K562 (cell line): ENCODE data around the gene CCNK. TPM values are rescaled to one million over a fixed set of nuclear protein-coding genes. Genes with fewer than 3 reads are reported as not detected.

ENCODE experiments used
- ATAC-seq: fragments of 200-7000 bp; cut with Tn5 transposase; 3 replicates; pipeline ENCODE4 v1.9.1; 2020; ENCODE audit warnings: moderate library complexity
- BruUV-seq: library from RNA; stranded (reverse); fragments of 400-500 nt; replicated peaks from 2 replicates; lab custom pipeline; 2021; lab: Mats Ljungman, UMichigan
- CTCF ChIA-PET: fragments of 300-600 bp; formaldehyde crosslinking; extraction: SDS; loops from one replicate; lab custom pipeline; 2021; ENCODE audit warnings: low intra/inter-chr PET ratio; lab: Yijun Ruan, JAX
- POLR2A ChIA-PET: fragments of 300-600, 350-650 bp; sonication (Branson Sonifier 250); formaldehyde crosslinking; extraction: SDS; loops from one replicate; lab custom pipeline; 2021; ENCODE audit warnings: antibody characterized with exemption, inconsistent platforms; lab: Yijun Ruan, JAX
- DNase-seq, 4 experiments: peaks; one replicate each; pipeline versions ENCODE4 v3.0.0 to v3.0.0-alpha.2; 2011 to 2018; ENCODE audit warnings: low spot score in 3 of 4, mixed read lengths in 3 of 4; ENCODE audit errors: extremely low read depth in 1 of 4
- FAIRE-seq: peaks from 2 replicates; lab custom pipeline; 2011; peaks lifted over from hg19 to GRCh38; lab: Jason Lieb, UNC
- H2AFZ ChIP-seq: 2 replicates; pipeline ENCODE4 v1.6.0; 2011; ENCODE audit warnings: low read depth, low read length, control low read depth, inconsistent platforms
- H3K27ac ChIP-seq: fragments of 200-600 bp; 3 replicates; pipeline ENCODE4 v1.8.0; 2011; ENCODE audit warnings: low read depth, mild to moderate bottlenecking, control low read depth, inconsistent platforms, low read length, moderate library complexity, mixed read lengths; ENCODE audit errors: extremely low read depth
- H3K27me3 ChIP-seq, 2 experiments: fragments of 300-600 bp in 1 of 2; 2 replicates in 1 of 2; 3 replicates in 1 of 2; pipeline versions ENCODE4 v1.6.0 to v1.8.0; 2011; ENCODE audit warnings: inconsistent platforms in 2 of 2, low read length in 2 of 2, mild to moderate bottlenecking in 1 of 2, mixed read lengths in 1 of 2, moderate library complexity in 1 of 2; ENCODE audit not compliant: control insufficient read depth in 2 of 2, insufficient read depth in 2 of 2
- H3K36me3 ChIP-seq: fragments of 300-600 bp; 3 replicates; pipeline ENCODE4 v1.8.0; 2011; ENCODE audit warnings: mild to moderate bottlenecking, low read length, inconsistent platforms; ENCODE audit not compliant: control insufficient read depth, insufficient read depth
- H3K4me1 ChIP-seq, 2 experiments: fragments of 200-600 bp in 1 of 2; replicated peaks in 1 of 2; 2 replicates in 1 of 2; 3 replicates in 1 of 2; pipeline versions ENCODE4 v1.5.1 to v1.8.0; 2011; ENCODE audit warnings: inconsistent platforms in 2 of 2, low read length in 2 of 2, mild to moderate bottlenecking in 1 of 2, mixed read lengths in 1 of 2, moderate library complexity in 1 of 2; ENCODE audit not compliant: control insufficient read depth in 2 of 2, insufficient read depth in 2 of 2
- H3K4me2 ChIP-seq: 2 replicates; pipeline ENCODE4 v1.6.1; 2011; ENCODE audit warnings: low read length, control low read depth, inconsistent platforms, mixed read lengths; ENCODE audit not compliant: insufficient read depth
- H3K4me3 ChIP-seq: fragments of 200-600 bp; sonication (generic), shearing (Covaris generic); 2 replicates; pipeline ENCODE4 v1.5.1; 2016; ENCODE audit warnings: control low read depth, inconsistent platforms
- H3K79me2 ChIP-seq: fragments of 200-600 bp; 3 replicates; pipeline ENCODE4 v1.8.0; 2011; ENCODE audit warnings: low read length, inconsistent platforms; ENCODE audit not compliant: control insufficient read depth, insufficient read depth
- H3K9ac ChIP-seq, 2 experiments: 2 replicates each; pipeline versions ENCODE4 v1.6.0 to v1.6.1; 2011; ENCODE audit warnings: low read depth in 2 of 2, low read length in 2 of 2, control low read depth in 1 of 2, inconsistent platforms in 1 of 2, mild to moderate bottlenecking in 1 of 2, mixed read lengths in 1 of 2; ENCODE audit not compliant: insufficient read depth in 1 of 2
- H3K9me1 ChIP-seq: one replicate; pipeline ENCODE4 v1.6.0; 2011; ENCODE audit warnings: inconsistent platforms, mild to moderate bottlenecking, low read length, moderate library complexity; ENCODE audit not compliant: control insufficient read depth, insufficient read depth
- H3K9me3 ChIP-seq: replicated peaks from 2 replicates; pipeline ENCODE4 v1.5.1; 2011; ENCODE audit warnings: low read depth, low read length, inconsistent platforms; ENCODE audit not compliant: control insufficient read depth, insufficient read depth
- H4K20me1 ChIP-seq: replicated peaks from 2 replicates; pipeline ENCODE4 v1.6.1; 2011; ENCODE audit warnings: low read length, inconsistent platforms, mixed read lengths; ENCODE audit not compliant: control insufficient read depth, insufficient read depth
- BRD9 ChIP-seq: fragments of 450-650 bp; IDR thresholded peaks from 2 replicates; pipeline ENCODE4 v1.6.1; 2018; ENCODE audit warnings: low read depth; ENCODE audit not compliant: partially characterized antibody
- CBFA2T2 ChIP-seq: fragments of 450-650 bp; conservative IDR thresholded peaks from 2 replicates; pipeline ENCODE4 v1.6.1; 2017; ENCODE audit warnings: mild to moderate bottlenecking
- CTCFL ChIP-seq: IDR thresholded peaks from 2 replicates; pipeline ENCODE4 v1.6.1; 2011; ENCODE audit warnings: borderline replicate concordance, low read depth, mild to moderate bottlenecking, moderate library complexity, low read length; ENCODE audit not compliant: insufficient read depth, poor library complexity, severe bottlenecking
- FOXP1 ChIP-seq: sonication (generic); formaldehyde crosslinking; IDR thresholded peaks from 2 replicates; pipeline ENCODE4 v1.8.0; 2022; ENCODE audit warnings: mild to moderate bottlenecking, missing genetic modification reagents
- KDM5B ChIP-seq: fragments of 200-600 bp; sonication (generic); IDR thresholded peaks from 2 replicates; pipeline ENCODE4 v1.6.1; 2012; ENCODE audit warnings: low read depth, mild to moderate bottlenecking, moderate library complexity, low read length, control low read depth, inconsistent platforms; ENCODE audit not compliant: insufficient replicate concordance
- LEF1 ChIP-seq: fragments of 450-650 bp; IDR thresholded peaks from 2 replicates; pipeline ENCODE4 v1.6.1; 2016; ENCODE audit warnings: mild to moderate bottlenecking
- MIER1 ChIP-seq: fragments of 450-650 bp; IDR thresholded peaks from 2 replicates; pipeline ENCODE4 v1.6.1; 2016; ENCODE audit warnings: antibody characterized with exemption, mild to moderate bottlenecking, low read depth
- RCOR1 ChIP-seq, 2 experiments: IDR thresholded peaks; 2 replicates each; pipeline ENCODE4 v1.6.1; 2012; ENCODE audit warnings: low read depth in 2 of 2, low read length in 2 of 2, borderline replicate concordance in 1 of 2, improper control_type of control experiment in 1 of 2
- SRSF9 ChIP-seq: fragments of 200-400 bp; formaldehyde crosslinking; IDR thresholded peaks from 2 replicates; pipeline ENCODE4 v1.6.1; 2017; ENCODE audit warnings: low read depth, low read length, borderline replicate concordance
- WGBS: fragments of 100-300 bp; shearing (Covaris generic); methylation state at CpG from one replicate; pipeline ENCODE4 v1.1.6; 2016; ENCODE audit warnings: low coverage, mixed read lengths; ENCODE audit not compliant: insufficient coverage; ENCODE audit errors: missing lambda C conversion rate; 5-methylcytosine and 5-hydroxymethylcytosine counted together
- in situ Hi-C: fragments of 300-500 bp; cut with MboI; formaldehyde crosslinking; loops from 4 replicates; pipeline ENCODE4 v1.15.0; 2018; ENCODE audit warnings: inconsistent platforms, mixed read lengths
- intact Hi-C: fragments of 100-400 bp; cut with micrococcal nuclease; formaldehyde crosslinking; loops from 2 replicates; pipeline ENCODE4 v1.14.2; 2022
- polyA plus RNA-seq, 8 experiments: library from polyadenylated mRNA; depleted of rRNA in 4 of 8; stranded (reverse) in 5 of 8; unstranded in 3 of 8; fragments of >200 nt; fragmentation: Nextera tagmentation in 2 of 8; fragmentation: Illumina TruSeq in 1 of 8; extraction: Ambion mirVana in 2 of 8; extraction: Trizol in 1 of 8; gene quantifications; 2 replicates each; pipeline versions ENCODE4 v1.2.1 to v1.2.3, GENCODE V29; 2011 to 2014; ENCODE audit warnings: inconsistent platforms in 1 of 8, missing spikeins in 1 of 8
- total RNA-seq, 7 experiments: library from RNA; depleted of rRNA in 6 of 7; stranded (reverse); fragments of >200 nt in 6 of 7; fragmentation: Illumina TruSeq in 2 of 7; extraction: Trizol in 2 of 7; gene quantifications; 2 replicates each; pipeline versions ENCODE4 v1.2.1 to v1.2.3, GENCODE V29; 2011 to 2021; ENCODE audit warnings: low replicate concordance in 1 of 7
- TF ChIP-seq, protein P1 (sequence below): fragments of 450-650 bp; formaldehyde crosslinking; IDR thresholded peaks from 2 replicates; pipeline ENCODE4 v1.4.0; 2020; ENCODE audit warnings: mild to moderate bottlenecking, moderate library complexity
- TF ChIP-seq, protein P2 (sequence below): sonication (generic); formaldehyde crosslinking; IDR thresholded peaks from 2 replicates; pipeline ENCODE4 v1.8.0; 2022; ENCODE audit warnings: mild to moderate bottlenecking, missing genetic modification reagents

CCNK gene
- total and polyA plus RNA-seq, 9 of the 15 experiments (the other 6 are each of a cell fraction or from before 2014, with no cell fraction given), result 5.8 to 84.2 (median 16.4) TPM

- POLR2A ChIA-PET, result interaction anchor here (0.6 to 1.3 kb wide), 3 partner anchors 9 to 105 kb away, joined by 3 to 5 read pairs (median 4); no protein-coding TSS in a partner anchor
- H3K9me3 ChIP-seq, result no peaks in the 10 kb centered on the region
- no peaks in the 10 kb centered on the region for H3K9me1 ChIP-seq
- no peak for FAIRE-seq
- H3K9ac ChIP-seq, result no peak overlapping the region
- H3K4me3 ChIP-seq, result no peak overlapping the region
- WGBS, result 90% methylated on average over 10 of the region's 13 CpGs
- H3K4me2 ChIP-seq, result no peak overlapping the region
- DNase-seq, result no peak
- no peak overlapping the region for H2AFZ ChIP-seq
- H3K4me1 ChIP-seq, result peaks cover 0 to 6% of the 10 kb centered on the region in 2 experiments; a peak in 2 of 5 replicates
- intact Hi-C loops, result no loop called here
- H3K27me3 ChIP-seq, result no peaks in the 10 kb centered on the region
- H3K27ac ChIP-seq, result no peak overlapping the region
- peaks cover 77% of the 10 kb centered on the region for H3K36me3 ChIP-seq
- 0 out of 2 replicates have a peak, but pooled peaks cover 7% of the 10 kb centered on the region for H4K20me1 ChIP-seq
- CTCF ChIA-PET, result no interaction called here
- no peak for ATAC-seq
- H3K79me2 ChIP-seq, result no peaks in the 10 kb centered on the region
- no TSS peak for BruUV-seq
- in situ Hi-C loops, result no loop called here
- TF ChIP-seq, protein P1, sequence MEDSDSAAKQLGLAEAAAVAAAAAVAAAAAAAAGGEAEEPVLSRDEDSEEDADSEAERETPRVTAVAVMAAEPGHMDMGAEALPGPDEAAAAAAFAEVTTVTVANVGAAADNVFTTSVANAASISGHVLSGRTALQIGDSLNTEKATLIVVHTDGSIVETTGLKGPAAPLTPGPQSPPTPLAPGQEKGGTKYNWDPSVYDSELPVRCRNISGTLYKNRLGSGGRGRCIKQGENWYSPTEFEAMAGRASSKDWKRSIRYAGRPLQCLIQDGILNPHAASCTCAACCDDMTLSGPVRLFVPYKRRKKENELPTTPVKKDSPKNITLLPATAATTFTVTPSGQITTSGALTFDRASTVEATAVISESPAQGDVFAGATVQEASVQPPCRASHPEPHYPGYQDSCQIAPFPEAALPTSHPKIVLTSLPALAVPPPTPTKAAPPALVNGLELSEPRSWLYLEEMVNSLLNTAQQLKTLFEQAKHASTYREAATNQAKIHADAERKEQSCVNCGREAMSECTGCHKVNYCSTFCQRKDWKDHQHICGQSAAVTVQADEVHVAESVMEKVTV (CRISPR knock-in tag), result no peak
- TF ChIP-seq LEF1 (no peak), SRSF9 (no peak), BRD9 (no peak), CTCFL (no peak), RCOR1 (IDR thresholded peaks at IDR 0.05; ENCODE audit: borderline replicate concordance in 1 of 2, low read depth in 2 of 2, low read length in 2 of 2) (no peak), MIER1 (no peak), FOXP1 (CRISPR knock-in tag) (no peak), CBFA2T2 (no peak), KDM5B (no peak)
- TF ChIP-seq, protein P2, sequence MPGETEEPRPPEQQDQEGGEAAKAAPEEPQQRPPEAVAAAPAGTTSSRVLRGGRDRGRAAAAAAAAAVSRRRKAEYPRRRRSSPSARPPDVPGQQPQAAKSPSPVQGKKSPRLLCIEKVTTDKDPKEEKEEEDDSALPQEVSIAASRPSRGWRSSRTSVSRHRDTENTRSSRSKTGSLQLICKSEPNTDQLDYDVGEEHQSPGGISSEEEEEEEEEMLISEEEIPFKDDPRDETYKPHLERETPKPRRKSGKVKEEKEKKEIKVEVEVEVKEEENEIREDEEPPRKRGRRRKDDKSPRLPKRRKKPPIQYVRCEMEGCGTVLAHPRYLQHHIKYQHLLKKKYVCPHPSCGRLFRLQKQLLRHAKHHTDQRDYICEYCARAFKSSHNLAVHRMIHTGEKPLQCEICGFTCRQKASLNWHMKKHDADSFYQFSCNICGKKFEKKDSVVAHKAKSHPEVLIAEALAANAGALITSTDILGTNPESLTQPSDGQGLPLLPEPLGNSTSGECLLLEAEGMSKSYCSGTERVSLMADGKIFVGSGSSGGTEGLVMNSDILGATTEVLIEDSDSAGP, result no peak
These were observed 26.8 kb downstream of the CCNK start for GRCh38 chr14:99507860-99508640.
